DOHH2 (cell line): ENCODE measurements around the gene MRPS5.

Experiments
- H3F3A ChIP-seq: fragments of 200-600 bp; sonication (generic), shearing (Covaris generic); 2 replicates; pipeline ENCODE4 v1.6.0; 2016; ENCODE audit warnings: antibody characterized with exemption, mild to moderate bottlenecking; ENCODE audit not compliant: control insufficient read depth, insufficient read depth
- H3K27ac ChIP-seq: fragments of 200-600 bp; sonication (generic); 2 replicates; pipeline ENCODE4 v1.5.1; 2014; ENCODE audit warnings: low read depth, mild to moderate bottlenecking, low read length, moderate library complexity
- H3K27me3 ChIP-seq: fragments of 200-600 bp; sonication (generic); 2 replicates; pipeline ENCODE4 v1.6.1; 2014; ENCODE audit warnings: mild to moderate bottlenecking, low read length, mixed read lengths; ENCODE audit not compliant: control insufficient read depth
- H3K36me3 ChIP-seq: fragments of 200-600 bp; sonication (generic); 2 replicates; pipeline ENCODE4 v1.6.1; 2014; ENCODE audit warnings: mild to moderate bottlenecking, low read length, moderate library complexity, mixed read lengths; ENCODE audit not compliant: control insufficient read depth
- H3K4me1 ChIP-seq: fragments of 200-600 bp; sonication (generic); 2 replicates; pipeline ENCODE4 v1.6.1; 2014; ENCODE audit warnings: mild to moderate bottlenecking, low read length, mixed read lengths; ENCODE audit not compliant: control insufficient read depth
- H3K4me2 ChIP-seq: fragments of 200-600 bp; sonication (generic); 2 replicates; pipeline ENCODE4 v1.6.0; 2014; ENCODE audit warnings: mild to moderate bottlenecking, low read length, moderate library complexity
- H3K4me3 ChIP-seq: fragments of 200-600 bp; sonication (generic); 2 replicates; pipeline ENCODE4 v1.5.1; 2014; ENCODE audit warnings: mild to moderate bottlenecking, low read length, mixed read lengths
- H3K79me2 ChIP-seq: fragments of 200-600 bp; sonication (generic); 2 replicates; pipeline ENCODE4 v1.6.1; 2014; ENCODE audit warnings: mild to moderate bottlenecking, low read length, mixed read lengths; ENCODE audit not compliant: control insufficient read depth
- H3K9me2 ChIP-seq: fragments of 200-600 bp; sonication (generic); replicated peaks from 2 replicates; pipeline ENCODE4 v1.6.1; 2014; ENCODE audit warnings: mild to moderate bottlenecking, low read length, mixed read lengths; ENCODE audit not compliant: control insufficient read depth
- H3K9me3 ChIP-seq: fragments of 200-600 bp; sonication (generic); 2 replicates; pipeline ENCODE4 v1.6.1; 2014; ENCODE audit warnings: antibody characterized with exemption, low read length, mixed read lengths; ENCODE audit not compliant: control insufficient read depth, insufficient read depth
- H4K20me1 ChIP-seq: fragments of 200-600 bp; sonication (generic); 2 replicates; pipeline ENCODE4 v1.6.0; 2014; ENCODE audit warnings: low read depth, mild to moderate bottlenecking, antibody characterized with exemption, low read length, moderate library complexity; ENCODE audit not compliant: control insufficient read depth, insufficient read depth
- CTCF ChIP-seq: fragments of 200-600 bp; sonication (generic); IDR thresholded peaks from one replicate; pipeline ENCODE4 v1.5.1; 2014; ENCODE audit warnings: antibody characterized with exemption, mild to moderate bottlenecking, low read depth, low read length; ENCODE audit not compliant: poor library complexity, severe bottlenecking
- EZH2phosphoT487 ChIP-seq: fragments of 200-600 bp; sonication (generic); IDR thresholded peaks from 2 replicates; pipeline ENCODE4 v1.6.1; 2017; ENCODE audit warnings: borderline replicate concordance, mild to moderate bottlenecking, antibody characterized with exemption, low read length, moderate library complexity, mixed read lengths

MRPS5 gene

GRCh38 chr2:95138702-95139101, 17.1 kb upstream of the MRPS5 start:
- Histone ChIP-seq H3F3A (no peaks in the 10 kb centered on the region), H3K27me3 (no peaks in the 10 kb centered on the region), H3K27ac (no peak overlapping the region), H3K4me1 (no peaks in the 10 kb centered on the region), H3K4me2 (no peak overlapping the region), H3K36me3 (no peaks in the 10 kb centered on the region), H4K20me1 (no peaks in the 10 kb centered on the region), H3K9me3 (peaks cover 13% of the 10 kb centered on the region; the same call in 1 of the 2 replicates), H3K79me2 (no peaks in the 10 kb centered on the region), H3K4me3 (no peak overlapping the region), H3K9me2 (no peaks in the 10 kb centered on the region)
- TF ChIP-seq CTCF = no peak
- no peak for TF ChIP-seq EZH2phosphoT487

- H3K9me3 ChIP-seq = no peaks in the 10 kb centered on the region
- peaks cover 32% of the 10 kb centered on the region for H3K4me1 ChIP-seq
- peaks cover 46% of the 10 kb centered on the region for H3K79me2 ChIP-seq
- H3F3A ChIP-seq = no peaks in the 10 kb centered on the region
- peak overlapping the region; percentile 94 for H3K4me2 ChIP-seq
- no peaks in the 10 kb centered on the region for H3K27me3 ChIP-seq
- no peak overlapping the region; the same call in 1 of the 2 replicates for H3K27ac ChIP-seq
- no peak for TF ChIP-seq CTCF
- no peak for TF ChIP-seq EZH2phosphoT487
- H4K20me1 ChIP-seq = peaks cover 8% of the 10 kb centered on the region
- peak overlapping the region; percentile 91 for H3K4me3 ChIP-seq
- no peaks in the 10 kb centered on the region for H3K9me2 ChIP-seq
- peaks cover 33% of the 10 kb centered on the region for H3K36me3 ChIP-seq
Measured at GRCh38 chr2:95122197-95122551, 566 bp upstream of the MRPS5 start.

GRCh38 chr2:95121093-95121406, 558 bp downstream of the MRPS5 start:
- peaks cover 41% of the 10 kb centered on the region for H3K36me3 ChIP-seq
- peak overlapping the region; percentile 91 for H3K4me3 ChIP-seq
- peak overlapping the region; percentile 70 for H3K27ac ChIP-seq
- H3F3A ChIP-seq = peaks cover 2% of the 10 kb centered on the region; the same call in 1 of the 2 replicates
- H3K27me3 ChIP-seq = no peaks in the 10 kb centered on the region
- H3K79me2 ChIP-seq = peaks cover 48% of the 10 kb centered on the region
- H4K20me1 ChIP-seq = peaks cover 8% of the 10 kb centered on the region
- no peaks in the 10 kb centered on the region for H3K9me2 ChIP-seq
- peaks cover 32% of the 10 kb centered on the region for H3K4me1 ChIP-seq
- no peaks in the 10 kb centered on the region for H3K9me3 ChIP-seq
- peak overlapping the region; percentile 94 for H3K4me2 ChIP-seq
- TF ChIP-seq EZH2phosphoT487 = no peak
- no peak for TF ChIP-seq CTCF

- Histone ChIP-seq H3K36me3 (peaks cover 75% of the 10 kb centered on the region), H3K4me3 (no peak overlapping the region), H3K4me2 (no peak overlapping the region), H4K20me1 (peaks cover 8% of the 10 kb centered on the region), H3K4me1 (peaks cover 22% of the 10 kb centered on the region), H3K9me3 (no peaks in the 10 kb centered on the region), H3K79me2 (peaks cover 46% of the 10 kb centered on the region), H3K27ac (no peak overlapping the region), H3F3A (peaks cover 2% of the 10 kb centered on the region; the same call in 1 of the 2 replicates), H3K9me2 (no peaks in the 10 kb centered on the region), H3K27me3 (no peaks in the 10 kb centered on the region)
- peak; percentile 87 for TF ChIP-seq CTCF
- no peak for TF ChIP-seq EZH2phosphoT487
Measured at GRCh38 chr2:95115418-95115817, 6.2 kb downstream of the MRPS5 start.
